Glutamatergic neuron (in vitro differentiated cells): ENCODE results near the gene SNORC. TPM values are rescaled to one million over a fixed set of nuclear protein-coding genes. Genes with fewer than 3 reads are reported as not detected.

Experiments used
- DNase-seq: peaks from one replicate; pipeline ENCODE4 v3.0.0; 2022
- H3K27ac Mint-ChIP-seq: one replicate; pipeline ENCODE4 v1.8.0; 2020; ENCODE audit warnings: mild to moderate bottlenecking, mixed read lengths, inconsistent platforms; ENCODE audit not compliant: unreplicated experiment
- H3K27me3 Mint-ChIP-seq: one replicate; pipeline ENCODE4 v1.8.0; 2020; ENCODE audit warnings: mild to moderate bottlenecking, moderate library complexity, mixed read lengths, inconsistent platforms; ENCODE audit not compliant: unreplicated experiment
- H3K36me3 Mint-ChIP-seq: one replicate; pipeline ENCODE4 v1.8.0; 2020; ENCODE audit warnings: mild to moderate bottlenecking, mixed read lengths, inconsistent platforms; ENCODE audit not compliant: unreplicated experiment
- H3K4me1 Mint-ChIP-seq: one replicate; pipeline ENCODE4 v1.8.0; 2020; ENCODE audit warnings: mild to moderate bottlenecking, low read depth, mixed read lengths, inconsistent platforms; ENCODE audit not compliant: unreplicated experiment
- H3K4me3 Mint-ChIP-seq: one replicate; pipeline ENCODE4 v1.8.0; 2020; ENCODE audit warnings: mild to moderate bottlenecking, mixed read lengths, inconsistent platforms; ENCODE audit not compliant: unreplicated experiment
- H3K9me3 Mint-ChIP-seq: one replicate; pipeline ENCODE4 v1.8.0; 2020; ENCODE audit warnings: mild to moderate bottlenecking, moderate library complexity, mixed read lengths, inconsistent platforms; ENCODE audit not compliant: unreplicated experiment
- CTCF ChIP-seq: fragments of 200-600 bp; sonication (generic); IDR thresholded peaks from one replicate; pipeline ENCODE4 v1.5.0; 2021; ENCODE audit not compliant: partially characterized antibody, unreplicated experiment
- total RNA-seq: library from RNA; stranded (reverse); fragmentation: NEBNext Ultra II Directional; extraction: Animal tissue kit (Norgen Biotek cat#: 25700); gene quantifications from one replicate; pipeline ENCODE4 v1.2.1, GENCODE V29; 2021; ENCODE audit not compliant: unreplicated experiment

Gene SNORC
- total RNA-seq, 1 donor from 2014 or later = 2.4 TPM

GRCh38 chr2:232865165-232865564 is 4.9 kb upstream of the SNORC start:
- Mint-ChIP-seq H3K9me3 (no peaks in the 10 kb centered on the region), H3K27me3 (no peaks in the 10 kb centered on the region), H3K27ac (no peak overlapping the region), H3K36me3 (no peaks in the 10 kb centered on the region), H3K4me1 (peaks cover 1% of the 10 kb centered on the region), H3K4me3 (no peak overlapping the region)
- DNase-seq = no peak
- TF ChIP-seq CTCF = no peak

- Mint-ChIP-seq H3K9me3 (no peaks in the 10 kb centered on the region), H3K36me3 (no peaks in the 10 kb centered on the region), H3K4me1 (peaks cover 1% of the 10 kb centered on the region), H3K27me3 (peaks cover 2% of the 10 kb centered on the region), H3K4me3 (no peak overlapping the region), H3K27ac (no peak overlapping the region)
- TF ChIP-seq CTCF = no peak
- DNase-seq = no peak
Observed at GRCh38 chr2:232866104-232866503, 4.0 kb upstream of the SNORC start.

- Mint-ChIP-seq H3K27me3 (peaks cover 2% of the 10 kb centered on the region), H3K4me1 (peaks cover 1% of the 10 kb centered on the region), H3K27ac (no peak overlapping the region), H3K36me3 (no peaks in the 10 kb centered on the region), H3K4me3 (no peak overlapping the region), H3K9me3 (no peaks in the 10 kb centered on the region)
- DNase-seq = no peak
- TF ChIP-seq CTCF = no peak
Observed at GRCh38 chr2:232869138-232870017, 686 bp upstream of the SNORC start.

GRCh38 chr2:232870766-232871371 is 805 bp downstream of the SNORC start:
- Mint-ChIP-seq H3K36me3 (no peaks in the 10 kb centered on the region), H3K4me1 (peaks cover 1% of the 10 kb centered on the region), H3K4me3 (no peak overlapping the region), H3K27me3 (peaks cover 7% of the 10 kb centered on the region), H3K27ac (no peak overlapping the region), H3K9me3 (no peaks in the 10 kb centered on the region)
- TF ChIP-seq CTCF = no peak
- no peak for DNase-seq

- peaks cover 1% of the 10 kb centered on the region for H3K4me1 Mint-ChIP-seq
- H3K4me3 Mint-ChIP-seq = no peak overlapping the region
- H3K9me3 Mint-ChIP-seq = no peaks in the 10 kb centered on the region
- H3K27me3 Mint-ChIP-seq = peaks cover 7% of the 10 kb centered on the region
- no peak overlapping the region for H3K27ac Mint-ChIP-seq
- no peaks in the 10 kb centered on the region for H3K36me3 Mint-ChIP-seq
- DNase-seq = no peak
- TF ChIP-seq CTCF = no peak
Observed at GRCh38 chr2:232871418-232871834, 1.4 kb downstream of the SNORC start.
